ENCODE results near the gene PARP8.
"Not testable (repeated sequence)": the region's sequence is repeated elsewhere in the genome, so short reads cannot be mapped to it uniquely, and the experiment has no call there.

Gene PARP8

DNA sequence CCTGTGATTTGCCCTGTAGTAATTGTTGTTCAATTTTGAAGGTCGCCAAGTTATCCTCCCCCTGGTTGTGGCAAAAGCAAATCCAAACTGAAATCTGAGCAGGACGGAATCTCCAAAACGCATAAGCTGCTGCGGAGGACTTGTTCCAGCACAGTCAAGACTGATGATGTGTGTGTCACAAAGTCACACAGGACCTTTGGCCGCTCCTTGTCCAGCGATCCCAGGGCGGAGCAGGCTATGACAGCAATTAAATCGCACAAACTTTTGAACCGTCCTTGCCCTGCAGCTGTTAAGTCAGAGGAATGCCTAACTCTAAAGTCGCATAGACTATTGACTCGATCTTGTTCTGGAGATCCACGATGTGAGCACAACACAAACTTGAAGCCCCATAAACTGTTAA lies 128.4 kb downstream of the PARP8 start:
- DNase-seq: no peak

DNA sequence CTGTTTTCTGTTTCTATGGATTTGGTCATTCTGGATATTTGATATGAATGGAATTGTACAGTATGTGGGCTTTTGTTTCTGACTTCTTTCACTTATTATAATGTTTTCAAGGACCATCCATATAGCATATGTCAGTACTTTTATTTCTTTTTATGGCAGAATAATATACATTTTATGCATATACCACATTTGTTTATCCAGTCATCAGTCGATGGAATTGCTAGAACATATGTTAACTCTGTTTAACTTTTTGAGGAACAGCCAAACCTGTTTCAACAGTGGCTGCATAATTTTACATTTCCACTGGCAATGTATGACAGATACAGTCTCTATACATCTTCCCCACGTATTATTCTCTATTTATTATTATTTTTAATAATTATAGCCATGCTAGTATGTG lies 131.6 kb downstream of the PARP8 start:
- DNase-seq: no peak

GRCh38 chr5:50799596-50799995 lies 133.2 kb downstream of the PARP8 start:
- no peak for DNase-seq

- DNase-seq: no peak
Observed at GRCh38 chr5:50800410-50800809, 134.0 kb downstream of the PARP8 start.

GRCh38 chr5:50807661-50808060 lies 141.2 kb downstream of the PARP8 start:
- no peak for DNase-seq

DNA sequence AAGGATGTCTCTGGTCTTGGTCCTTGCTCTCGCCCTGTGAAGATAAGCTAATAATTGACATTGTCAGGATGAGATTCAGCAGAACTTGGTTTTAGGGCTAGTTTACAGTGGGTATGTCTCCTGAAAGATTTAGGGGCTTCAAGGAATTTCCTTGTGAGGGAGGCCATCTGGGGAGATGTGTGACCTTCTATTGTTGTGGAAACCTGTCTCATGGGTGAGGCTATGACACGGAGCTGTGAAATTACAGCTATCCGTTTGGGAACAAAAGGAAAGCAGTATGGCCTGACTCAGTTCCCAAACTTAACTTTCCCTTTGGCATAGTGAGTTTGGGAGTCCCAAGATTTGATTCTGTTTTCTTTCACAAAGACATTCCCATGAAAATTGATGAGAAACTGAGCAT lies 142.0 kb downstream of the PARP8 start:
- no peak for DNase-seq

- not testable (repeated sequence) for DNase-seq
Observed at GRCh38 chr5:50811746-50812145, 145.3 kb downstream of the PARP8 start.

GRCh38 chr5:50813691-50814090 lies 147.3 kb downstream of the PARP8 start:
- DNase-seq: no peak

DNA sequence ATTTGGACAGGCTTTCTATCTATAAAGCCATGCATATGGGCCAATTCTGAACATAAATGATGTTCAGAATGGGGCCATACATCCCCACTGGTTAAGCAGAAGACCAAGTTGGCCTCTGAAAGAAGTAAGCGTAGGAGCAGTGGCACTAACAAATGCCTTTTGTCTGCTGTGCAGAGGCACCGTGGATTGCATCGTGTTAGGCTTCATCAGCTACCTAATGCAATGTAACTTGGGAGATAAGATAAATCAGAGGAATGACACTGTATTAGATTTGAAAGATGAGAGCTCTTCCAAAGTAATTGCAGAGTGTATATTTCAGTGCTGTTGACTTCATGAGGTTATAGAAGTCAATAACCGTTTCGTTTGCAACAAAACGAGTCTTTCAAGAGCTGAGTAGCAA lies 148.1 kb downstream of the PARP8 start:
- DNase-seq: no peak

DNA sequence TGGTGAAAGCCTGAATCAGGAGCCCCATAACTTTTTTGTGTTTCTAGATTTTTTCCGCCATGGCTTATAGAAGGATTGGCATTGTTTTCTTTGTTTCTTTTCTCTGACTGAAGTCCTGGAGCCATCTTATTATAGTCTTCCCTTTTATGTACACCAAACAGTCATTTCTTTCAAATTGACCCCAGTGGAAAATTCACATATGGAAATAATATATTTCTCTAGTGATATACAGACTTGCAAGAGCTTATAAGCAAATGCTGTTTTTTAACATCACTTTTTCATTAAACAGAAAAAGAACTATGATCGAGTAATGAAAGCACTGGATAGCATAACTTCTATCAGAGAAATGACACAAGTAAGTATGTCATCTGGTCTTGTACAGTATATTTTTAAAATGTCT lies 155.6 kb downstream of the PARP8 start:
- DNase-seq: no peak

- DNase-seq: no peak
Observed at GRCh38 chr5:50822761-50823160, 156.3 kb downstream of the PARP8 start.

DNA sequence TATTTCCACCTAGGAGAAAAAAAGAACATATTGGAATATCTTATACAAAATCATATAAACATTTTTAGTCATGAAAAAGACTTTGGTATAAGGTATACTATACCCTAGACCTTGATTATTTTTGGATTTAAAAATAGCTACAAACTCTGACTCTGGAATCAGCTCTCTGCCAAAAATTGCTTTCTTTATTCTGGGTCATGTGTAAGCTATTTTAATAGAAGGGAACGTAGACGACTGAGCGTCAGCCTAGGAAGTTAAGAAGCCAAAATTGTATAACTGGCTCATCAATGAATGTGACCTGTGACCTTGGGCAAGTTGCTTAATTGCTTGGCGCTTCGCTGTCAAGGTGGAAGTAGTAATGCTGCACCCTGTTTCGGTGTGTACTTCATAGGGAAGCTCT lies 157.1 kb downstream of the PARP8 start:
- DNase-seq: no peak

DNA sequence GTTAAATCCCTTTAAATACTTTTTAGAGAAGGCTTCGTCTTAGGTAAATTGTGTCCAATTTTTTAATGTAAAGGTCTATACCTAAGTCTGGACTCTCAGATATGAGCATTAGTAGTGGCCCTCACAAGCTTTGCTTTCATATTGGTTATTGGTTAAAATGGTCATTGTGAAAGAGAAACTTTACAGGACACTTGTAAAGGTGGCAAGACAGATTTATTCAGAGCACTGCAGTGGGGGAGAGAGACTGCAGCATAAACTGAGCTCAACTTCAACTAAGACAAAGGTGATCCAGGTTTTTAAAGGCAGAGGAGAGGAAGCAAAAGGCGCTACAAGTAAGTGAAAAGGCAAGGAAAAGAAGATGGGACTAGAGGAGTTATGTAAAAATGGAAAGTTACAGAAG lies 157.7 kb downstream of the PARP8 start:
- DNase-seq: no peak

GRCh38 chr5:50827516-50828247 lies 161.2 kb downstream of the PARP8 start:
- DNase-seq: no peak

DNA sequence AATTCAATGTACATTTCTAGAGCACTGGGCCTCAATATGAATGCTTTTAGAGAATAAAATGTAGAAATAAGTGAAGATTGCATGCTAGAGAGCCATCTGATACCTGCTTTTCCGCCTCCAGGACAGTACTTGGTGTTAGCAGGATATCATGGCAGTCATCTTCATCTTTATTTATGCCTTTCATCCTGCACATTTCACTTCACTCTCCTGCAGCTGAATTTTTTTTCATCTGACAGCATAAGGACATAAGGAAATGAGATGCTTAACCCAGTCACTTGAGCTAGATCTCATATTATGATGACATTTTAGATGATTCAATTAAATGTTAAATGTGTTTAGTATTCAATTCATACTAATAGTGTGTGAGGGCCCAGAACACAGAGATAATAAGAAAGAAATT lies 162.6 kb downstream of the PARP8 start:
- DNase-seq: no peak

- no peak for DNase-seq
Observed at GRCh38 chr5:50832657-50833284, 166.3 kb downstream of the PARP8 start.

DNA sequence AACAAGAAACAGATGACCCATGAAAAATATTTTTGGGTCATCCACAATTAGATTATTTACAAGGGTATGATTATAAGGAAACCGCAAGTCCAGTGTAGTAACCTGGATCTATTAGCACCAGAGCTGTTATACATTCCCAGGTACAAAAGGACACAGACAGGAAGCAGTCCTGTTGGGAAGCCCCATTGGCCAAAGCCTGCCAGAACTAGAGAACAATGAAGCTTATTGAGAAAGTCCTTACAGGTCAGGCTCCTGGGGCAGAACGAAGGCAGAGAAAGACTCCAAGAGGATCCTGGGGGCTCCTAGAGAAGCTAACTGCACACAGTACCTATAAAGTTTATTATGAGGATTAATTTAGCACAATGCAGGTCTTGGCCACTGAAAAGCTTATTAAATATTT lies 169.9 kb downstream of the PARP8 start:
- DNase-seq: no peak

DNA sequence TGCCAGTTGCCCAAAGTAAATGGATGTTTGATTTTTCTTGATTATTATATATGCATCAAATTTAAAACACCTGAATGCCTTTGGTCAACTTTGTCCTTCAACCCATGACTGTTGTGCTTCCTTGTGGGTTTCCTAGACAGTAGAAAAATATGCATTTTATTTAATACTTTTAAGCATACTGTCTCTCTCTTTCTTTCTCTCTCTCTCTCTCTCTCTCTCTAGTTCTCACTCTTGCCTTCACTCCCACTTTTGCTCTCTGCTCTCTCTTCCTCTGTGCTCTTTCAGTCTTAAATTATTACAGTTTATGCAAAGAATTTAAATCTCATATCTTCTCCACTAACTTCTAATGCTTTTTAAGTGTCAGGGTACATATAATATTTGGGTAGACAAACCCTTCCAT lies 173.0 kb downstream of the PARP8 start:
- DNase-seq: no peak

DNA sequence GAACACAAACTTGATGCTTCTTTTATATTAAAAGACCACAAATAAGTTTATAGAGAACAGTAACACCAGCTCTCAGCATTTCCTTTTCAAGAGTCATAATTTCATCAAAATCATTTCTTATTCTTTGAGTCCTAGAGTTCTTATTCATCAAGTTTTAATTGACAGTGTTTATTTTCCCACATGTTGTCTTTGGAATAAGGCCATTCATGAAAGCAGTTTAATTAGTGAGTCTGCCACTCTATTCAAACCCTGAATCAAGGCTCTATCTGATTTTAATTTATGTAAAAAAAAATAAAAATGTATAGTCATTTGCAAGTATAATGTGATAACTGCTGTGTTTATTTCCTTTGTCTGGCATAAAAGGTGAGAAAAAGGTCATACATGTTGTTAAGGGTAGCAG lies 176.7 kb downstream of the PARP8 start:
- DNase-seq: no peak

DNA sequence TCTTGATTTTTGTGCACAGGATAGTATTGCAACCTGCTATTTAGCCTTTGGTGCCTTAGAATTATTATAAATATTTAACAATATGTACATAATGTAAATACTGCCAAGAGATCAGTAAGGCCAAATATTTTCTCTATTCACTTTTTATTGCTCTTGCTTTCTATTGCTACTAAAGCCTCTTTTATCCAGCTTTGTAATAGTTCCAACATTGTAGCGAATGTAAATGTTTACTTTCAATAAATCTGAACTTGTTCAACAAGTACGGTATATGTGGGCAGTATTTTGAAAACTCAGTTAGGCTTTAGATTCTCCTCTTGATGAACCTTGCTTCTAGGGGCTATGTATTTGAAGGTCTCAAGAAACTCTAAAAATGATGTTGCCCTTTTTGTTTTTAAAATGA lies 179.8 kb downstream of the PARP8 start:
- DNase-seq: no peak

GRCh38 chr5:50849554-50849953 lies 183.1 kb downstream of the PARP8 start:
- no peak for DNase-seq

DNA sequence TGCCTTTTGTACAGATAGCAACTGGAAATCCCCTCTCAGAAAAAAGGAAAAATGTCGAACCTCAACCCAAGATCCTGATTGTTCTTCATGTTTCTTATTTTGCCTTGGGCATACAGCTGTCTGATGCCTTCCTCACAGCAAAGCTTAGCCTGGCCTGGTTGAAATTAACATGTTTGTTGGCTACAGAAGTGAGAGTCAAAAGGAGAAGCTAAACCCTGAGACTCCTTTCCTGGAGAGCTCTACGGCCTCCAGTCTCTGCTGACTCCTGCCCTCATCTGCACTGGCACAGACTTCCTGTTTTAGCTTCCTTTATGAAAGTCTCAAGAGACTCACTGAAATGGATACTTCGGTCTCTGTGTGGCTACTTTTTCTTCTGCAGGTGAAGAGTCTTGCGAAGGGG lies 186.7 kb downstream of the PARP8 start:
- DNase-seq: no peak

DNA sequence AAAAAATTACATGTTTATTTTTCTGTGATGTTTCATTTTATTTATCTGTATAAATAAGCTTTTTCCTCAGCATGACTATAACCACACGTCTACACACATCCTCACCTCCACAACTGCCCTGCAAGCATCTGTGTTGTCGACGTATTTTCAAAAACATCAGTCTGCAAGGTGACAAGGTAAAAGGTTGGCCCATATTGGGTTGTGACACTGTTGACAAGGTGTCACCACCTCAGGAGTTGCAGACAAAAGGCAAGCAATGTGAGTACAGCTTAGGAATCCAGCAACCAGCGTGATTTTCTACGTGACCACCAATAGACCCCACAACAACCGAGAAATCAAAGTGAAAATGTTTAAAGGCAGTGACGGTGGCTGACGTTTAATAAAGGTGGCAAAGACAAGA lies 187.6 kb downstream of the PARP8 start:
- DNase-seq: no peak

DNA sequence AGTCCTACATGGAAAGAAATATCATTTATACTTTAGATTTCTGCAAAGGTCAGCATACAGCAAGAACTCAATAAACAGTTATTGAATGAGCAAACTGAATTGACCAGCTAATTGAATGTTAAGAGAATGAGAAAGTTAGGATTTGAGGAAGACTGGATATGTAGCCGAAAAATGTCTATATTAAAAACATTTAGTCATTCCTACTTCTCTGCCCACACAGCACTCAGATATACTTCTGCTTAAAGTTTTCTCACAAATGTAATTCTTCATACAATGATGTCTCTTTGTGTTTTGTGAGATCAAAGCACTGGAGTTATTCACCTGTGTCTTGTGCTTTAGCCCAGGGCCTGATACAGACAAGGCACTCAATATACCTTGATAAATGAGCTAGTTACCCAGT lies 188.6 kb downstream of the PARP8 start:
- no peak for DNase-seq
